Measurements from ENCODE around the gene CDH4. TPM values are rescaled to one million over a fixed set of nuclear protein-coding genes. Genes with fewer than 3 reads are reported as not detected.

Gene CDH4
- total RNA-seq, 1 donor from 2014 or later, result 3.2 TPM

GRCh38 chr20:61560361-61560853, 308.3 kb downstream of the CDH4 start:
- no peak overlapping the region for H3K9ac ChIP-seq (ENCODE audit: low read length)
- no peak overlapping the region for H3K4me3 Mint-ChIP-seq (ENCODE audit: unreplicated experiment)
- peaks cover 21% of the 10 kb centered on the region for H3K4me1 Mint-ChIP-seq (ENCODE audit: low read depth, unreplicated experiment)
- no peaks in the 10 kb centered on the region for H3K9me3 ChIP-seq (ENCODE audit: insufficient read depth, low read depth, low read length)
- no peak overlapping the region for H2AFZ ChIP-seq (ENCODE audit: low read depth, low read length)
- H3K4me1 ChIP-seq (ENCODE audit: insufficient read depth, low read length), result peaks cover 24% of the 10 kb centered on the region
- no peaks in the 10 kb centered on the region for H4K20me1 ChIP-seq (ENCODE audit: insufficient read depth, low read length)
- DNase-seq (ENCODE audit: low read depth), result peak; percentile 31
- no peak overlapping the region for H3K4me3 ChIP-seq (ENCODE audit: insufficient read depth, low read depth, low read length)
- TF ChIP-seq, protein P1, sequence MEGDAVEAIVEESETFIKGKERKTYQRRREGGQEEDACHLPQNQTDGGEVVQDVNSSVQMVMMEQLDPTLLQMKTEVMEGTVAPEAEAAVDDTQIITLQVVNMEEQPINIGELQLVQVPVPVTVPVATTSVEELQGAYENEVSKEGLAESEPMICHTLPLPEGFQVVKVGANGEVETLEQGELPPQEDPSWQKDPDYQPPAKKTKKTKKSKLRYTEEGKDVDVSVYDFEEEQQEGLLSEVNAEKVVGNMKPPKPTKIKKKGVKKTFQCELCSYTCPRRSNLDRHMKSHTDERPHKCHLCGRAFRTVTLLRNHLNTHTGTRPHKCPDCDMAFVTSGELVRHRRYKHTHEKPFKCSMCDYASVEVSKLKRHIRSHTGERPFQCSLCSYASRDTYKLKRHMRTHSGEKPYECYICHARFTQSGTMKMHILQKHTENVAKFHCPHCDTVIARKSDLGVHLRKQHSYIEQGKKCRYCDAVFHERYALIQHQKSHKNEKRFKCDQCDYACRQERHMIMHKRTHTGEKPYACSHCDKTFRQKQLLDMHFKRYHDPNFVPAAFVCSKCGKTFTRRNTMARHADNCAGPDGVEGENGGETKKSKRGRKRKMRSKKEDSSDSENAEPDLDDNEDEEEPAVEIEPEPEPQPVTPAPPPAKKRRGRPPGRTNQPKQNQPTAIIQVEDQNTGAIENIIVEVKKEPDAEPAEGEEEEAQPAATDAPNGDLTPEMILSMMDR (IDR thresholded peaks at IDR 0.05; ENCODE audit: insufficient read depth, low read depth, low read length), result peak; percentile 8
- no peak for TF ChIP-seq EZH2 (IDR thresholded peaks at IDR 0.05; ENCODE audit: insufficient read depth, low read length)
- no peaks in the 10 kb centered on the region for H3K27me3 ChIP-seq (ENCODE audit: insufficient read depth, low read length)
- H3K4me2 ChIP-seq (ENCODE audit: low read length), result no peak overlapping the region
- H3K36me3 ChIP-seq (ENCODE audit: insufficient read depth, low read length), result no peaks in the 10 kb centered on the region
- H3K36me3 Mint-ChIP-seq (ENCODE audit: low read depth, unreplicated experiment), result no peaks in the 10 kb centered on the region
- H3K27ac ChIP-seq (ENCODE audit: low read depth, low read length), result no peak overlapping the region
- FAIRE-seq, result no peak
- H3K79me2 ChIP-seq (ENCODE audit: insufficient read depth, low read length), result no peaks in the 10 kb centered on the region
- peaks cover 17% of the 10 kb centered on the region for H3K27me3 Mint-ChIP-seq (ENCODE audit: low read depth, unreplicated experiment)
- peaks cover 4% of the 10 kb centered on the region for H3K9me3 Mint-ChIP-seq (ENCODE audit: unreplicated experiment)
- no peak overlapping the region for H3K27ac Mint-ChIP-seq (ENCODE audit: unreplicated experiment)

DNA sequence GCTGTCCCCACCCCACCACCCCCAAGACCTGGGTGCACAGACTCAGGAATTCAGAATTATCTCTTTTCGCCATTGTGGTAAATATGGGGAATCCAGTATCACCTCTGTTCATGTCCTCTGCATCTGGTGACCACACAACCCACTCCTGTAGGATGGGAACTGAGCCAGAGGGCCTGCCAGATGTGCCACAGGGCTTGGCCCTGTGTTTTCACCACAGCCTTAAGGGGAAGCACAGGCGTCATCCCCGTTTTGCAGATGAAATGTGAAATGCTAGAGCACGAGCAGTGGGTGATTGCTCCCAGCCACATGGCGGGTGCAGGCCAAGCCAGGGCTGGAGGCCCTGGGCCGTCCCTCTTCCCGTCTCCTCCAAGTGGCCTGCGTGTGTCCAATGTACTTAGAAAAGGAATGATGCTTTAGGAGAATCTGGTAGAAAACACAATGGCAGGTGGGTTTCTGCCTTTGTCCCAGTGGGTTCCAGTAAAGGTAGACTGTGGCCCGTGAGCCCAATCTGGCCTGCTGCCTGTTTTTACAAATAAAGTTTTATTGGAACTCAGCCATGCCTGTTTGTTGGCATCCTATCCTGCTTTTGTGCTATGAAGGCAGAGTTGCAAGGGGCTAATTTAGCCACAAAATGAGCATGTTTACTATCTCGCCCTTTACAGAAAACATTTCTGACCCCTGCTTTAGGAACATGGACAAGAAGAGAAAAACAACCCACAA, 309.2 kb downstream of the CDH4 start:
- Histone ChIP-seq H4K20me1 (ENCODE audit: insufficient read depth, low read length) (no peaks in the 10 kb centered on the region), H3K79me2 (ENCODE audit: insufficient read depth, low read length) (no peaks in the 10 kb centered on the region), H3K9ac (ENCODE audit: low read length) (no peak overlapping the region), H2AFZ (ENCODE audit: low read depth, low read length) (no peak overlapping the region), H3K4me2 (ENCODE audit: low read length) (no peak overlapping the region), H3K4me3 (ENCODE audit: insufficient read depth, low read depth, low read length) (no peak overlapping the region), H3K4me1 (ENCODE audit: insufficient read depth, low read length) (peaks cover 16% of the 10 kb centered on the region), H3K9me3 (ENCODE audit: insufficient read depth, low read depth, low read length) (no peaks in the 10 kb centered on the region), H3K36me3 (ENCODE audit: insufficient read depth, low read length) (no peaks in the 10 kb centered on the region), H3K27me3 (ENCODE audit: insufficient read depth, low read length) (no peaks in the 10 kb centered on the region), H3K27ac (ENCODE audit: low read depth, low read length) (no peak overlapping the region)
- Mint-ChIP-seq H3K27ac (ENCODE audit: unreplicated experiment) (no peak overlapping the region), H3K36me3 (ENCODE audit: low read depth, unreplicated experiment) (no peaks in the 10 kb centered on the region), H3K27me3 (ENCODE audit: low read depth, unreplicated experiment) (peaks cover 22% of the 10 kb centered on the region), H3K9me3 (ENCODE audit: unreplicated experiment) (peaks cover 7% of the 10 kb centered on the region), H3K4me3 (ENCODE audit: unreplicated experiment) (no peak overlapping the region), H3K4me1 (ENCODE audit: low read depth, unreplicated experiment) (peaks cover 15% of the 10 kb centered on the region)
- FAIRE-seq (no peak), DNase-seq (ENCODE audit: low read depth) (no peak)
- TF ChIP-seq, protein P1 (IDR thresholded peaks at IDR 0.05; ENCODE audit: insufficient read depth, low read depth, low read length), result no peak
- no peak for TF ChIP-seq EZH2 (IDR thresholded peaks at IDR 0.05; ENCODE audit: insufficient read depth, low read length)

DNA sequence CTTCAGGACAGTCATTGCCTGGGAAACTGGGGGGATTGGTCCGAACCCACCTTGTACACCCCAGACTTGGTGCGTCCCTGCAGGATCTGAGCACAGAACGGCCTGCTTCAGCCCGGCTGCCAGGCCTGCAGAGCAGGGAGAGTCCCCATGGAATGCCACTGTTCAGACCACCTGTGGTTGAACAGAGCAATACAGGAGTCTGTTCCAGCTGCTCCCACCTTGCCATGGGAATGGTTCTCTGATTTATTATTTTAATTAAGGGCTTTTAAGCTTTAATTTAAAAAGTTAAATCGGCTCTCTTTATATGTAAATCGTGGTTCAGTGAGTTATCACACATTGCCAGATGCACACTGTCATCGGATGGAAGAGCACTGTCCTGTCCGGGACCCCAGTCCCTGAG, 310.4 kb downstream of the CDH4 start:
- no peak overlapping the region for H3K27ac ChIP-seq (ENCODE audit: low read depth, low read length)
- H3K27me3 ChIP-seq (ENCODE audit: insufficient read depth, low read length), result no peaks in the 10 kb centered on the region
- no peak overlapping the region for H2AFZ ChIP-seq (ENCODE audit: low read depth, low read length)
- H3K9ac ChIP-seq (ENCODE audit: low read length), result no peak overlapping the region
- no peak overlapping the region for H3K27ac Mint-ChIP-seq (ENCODE audit: unreplicated experiment)
- no peak for DNase-seq (ENCODE audit: low read depth)
- H3K4me2 ChIP-seq (ENCODE audit: low read length), result no peak overlapping the region
- H3K79me2 ChIP-seq (ENCODE audit: insufficient read depth, low read length), result no peaks in the 10 kb centered on the region
- peaks cover 6% of the 10 kb centered on the region for H3K4me1 Mint-ChIP-seq (ENCODE audit: low read depth, unreplicated experiment)
- peaks cover 6% of the 10 kb centered on the region for H3K4me1 ChIP-seq (ENCODE audit: insufficient read depth, low read length)
- no peak for FAIRE-seq
- peaks cover 7% of the 10 kb centered on the region for H3K9me3 Mint-ChIP-seq (ENCODE audit: unreplicated experiment)
- no peaks in the 10 kb centered on the region for H3K36me3 ChIP-seq (ENCODE audit: insufficient read depth, low read length)
- H4K20me1 ChIP-seq (ENCODE audit: insufficient read depth, low read length), result no peaks in the 10 kb centered on the region
- H3K4me3 Mint-ChIP-seq (ENCODE audit: unreplicated experiment), result no peak overlapping the region
- H3K4me3 ChIP-seq (ENCODE audit: insufficient read depth, low read depth, low read length), result no peak overlapping the region
- H3K9me3 ChIP-seq (ENCODE audit: insufficient read depth, low read depth, low read length), result no peaks in the 10 kb centered on the region
- TF ChIP-seq, protein P1 (IDR thresholded peaks at IDR 0.05; ENCODE audit: insufficient read depth, low read depth, low read length), result no peak
- TF ChIP-seq EZH2 (IDR thresholded peaks at IDR 0.05; ENCODE audit: insufficient read depth, low read length), result no peak
- no peaks in the 10 kb centered on the region for H3K36me3 Mint-ChIP-seq (ENCODE audit: low read depth, unreplicated experiment)
- peaks cover 28% of the 10 kb centered on the region for H3K27me3 Mint-ChIP-seq (ENCODE audit: low read depth, unreplicated experiment)

All from astrocyte (in vitro differentiated cells and primary cell).